ENCODE measurements around the gene PRKAB1. TPM values are rescaled to one million over a fixed set of nuclear protein-coding genes. Genes with fewer than 3 reads are reported as not detected.

The PRKAB1 gene
- total RNA-seq, 1 experiment from 2014 or later: 25.0 TPM

DNA sequence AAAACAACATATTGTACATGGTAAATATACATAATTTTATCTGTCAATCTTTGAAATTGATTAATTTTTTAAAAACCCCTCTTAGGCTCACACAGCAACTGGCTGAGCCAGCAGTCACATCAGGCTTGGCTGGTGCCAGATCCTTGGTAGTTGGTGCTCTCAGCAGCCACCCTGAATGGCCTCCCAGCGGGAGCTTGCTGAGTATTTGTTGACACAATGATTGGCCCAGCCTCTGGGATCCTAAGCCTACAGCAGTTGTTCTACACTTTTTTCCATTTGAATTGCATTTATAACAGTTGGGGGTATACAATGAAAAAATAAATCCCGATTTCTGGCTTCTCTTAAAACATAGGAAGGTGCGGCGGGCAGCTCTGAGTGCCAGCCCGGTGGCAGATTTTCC is 11.1 kb downstream of the PRKAB1 start (continued):
- TF ChIP-seq, protein P1, sequence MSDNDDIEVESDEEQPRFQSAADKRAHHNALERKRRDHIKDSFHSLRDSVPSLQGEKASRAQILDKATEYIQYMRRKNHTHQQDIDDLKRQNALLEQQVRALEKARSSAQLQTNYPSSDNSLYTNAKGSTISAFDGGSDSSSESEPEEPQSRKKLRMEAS (IDR thresholded peaks at IDR 0.05): no peak
- no peak for TF ChIP-seq SP1 (IDR thresholded peaks at IDR 0.05; ENCODE audit: low read depth)
- TF ChIP-seq, protein P2, sequence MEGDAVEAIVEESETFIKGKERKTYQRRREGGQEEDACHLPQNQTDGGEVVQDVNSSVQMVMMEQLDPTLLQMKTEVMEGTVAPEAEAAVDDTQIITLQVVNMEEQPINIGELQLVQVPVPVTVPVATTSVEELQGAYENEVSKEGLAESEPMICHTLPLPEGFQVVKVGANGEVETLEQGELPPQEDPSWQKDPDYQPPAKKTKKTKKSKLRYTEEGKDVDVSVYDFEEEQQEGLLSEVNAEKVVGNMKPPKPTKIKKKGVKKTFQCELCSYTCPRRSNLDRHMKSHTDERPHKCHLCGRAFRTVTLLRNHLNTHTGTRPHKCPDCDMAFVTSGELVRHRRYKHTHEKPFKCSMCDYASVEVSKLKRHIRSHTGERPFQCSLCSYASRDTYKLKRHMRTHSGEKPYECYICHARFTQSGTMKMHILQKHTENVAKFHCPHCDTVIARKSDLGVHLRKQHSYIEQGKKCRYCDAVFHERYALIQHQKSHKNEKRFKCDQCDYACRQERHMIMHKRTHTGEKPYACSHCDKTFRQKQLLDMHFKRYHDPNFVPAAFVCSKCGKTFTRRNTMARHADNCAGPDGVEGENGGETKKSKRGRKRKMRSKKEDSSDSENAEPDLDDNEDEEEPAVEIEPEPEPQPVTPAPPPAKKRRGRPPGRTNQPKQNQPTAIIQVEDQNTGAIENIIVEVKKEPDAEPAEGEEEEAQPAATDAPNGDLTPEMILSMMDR (IDR thresholded peaks at IDR 0.05 in 2 of 3, conservative IDR thresholded peaks at IDR 0.05 in 1 of 3; ENCODE audit: borderline replicate concordance in 1 of 3, insufficient read depth in 1 of 3, low read depth in 2 of 3, low read length in 2 of 3): no peak

DNA sequence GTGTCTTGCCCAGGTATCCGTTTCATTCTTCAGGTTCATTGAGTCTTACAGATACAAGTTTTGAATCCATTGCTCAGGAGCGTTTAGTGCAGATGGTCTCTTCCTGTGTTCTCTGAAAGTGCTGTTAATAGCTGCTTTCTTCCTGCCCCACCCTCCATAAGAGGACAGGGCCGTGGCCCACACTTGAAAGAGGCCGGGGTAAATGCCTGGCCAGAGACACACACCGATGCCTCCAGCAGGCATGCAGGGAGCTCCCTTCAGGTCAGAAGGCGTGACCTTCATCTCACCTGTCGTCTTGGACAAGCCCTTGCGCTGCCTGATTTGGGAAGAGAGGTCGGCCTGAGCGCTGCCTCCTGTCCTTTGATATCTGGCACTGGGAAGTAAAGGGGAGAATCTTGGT is 11.6 kb downstream of the PRKAB1 start:
- TF ChIP-seq, protein P3, sequence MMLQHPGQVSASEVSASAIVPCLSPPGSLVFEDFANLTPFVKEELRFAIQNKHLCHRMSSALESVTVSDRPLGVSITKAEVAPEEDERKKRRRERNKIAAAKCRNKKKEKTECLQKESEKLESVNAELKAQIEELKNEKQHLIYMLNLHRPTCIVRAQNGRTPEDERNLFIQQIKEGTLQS (IDR thresholded peaks at IDR 0.05): no peak
- BruUV-seq (replicated peaks): no TSS peak
- RAD21 ChIA-PET (ENCODE audit: low non-redundant PET in 1 of 2, low total read pairs in 2 of 2, uncharacterized antibody in 2 of 2, unreplicated experiment in 2 of 2): no interaction called here
- intact Hi-C loops (cut with micrococcal nuclease): no loop called here
- Histone ChIP-seq H4K20me1 (ENCODE audit: insufficient read depth) (no peaks in the 10 kb centered on the region), H3K4me2 (ENCODE audit: low read length) (no peak overlapping the region), H3K79me2 (ENCODE audit: insufficient read depth, low read length) (no peaks in the 10 kb centered on the region), H3K4me1 (ENCODE audit: control insufficient read depth in 1 of 2, insufficient read depth in 2 of 2, low read length in 2 of 2) (no peaks in the 10 kb centered on the region), H3K36me3 (ENCODE audit: control insufficient read depth in 1 of 2, insufficient read depth in 2 of 2, low read length in 2 of 2) (peaks cover 41 to 53% of the 10 kb centered on the region in 2 experiments), H3K4me3 (replicated peaks in 1 of 2; ENCODE audit: low read depth in 1 of 2, low read length in 2 of 2) (no peak overlapping the region), H3K27me3 (ENCODE audit: insufficient read depth, low read length) (no peaks in the 10 kb centered on the region), H3K27ac (ENCODE audit: low read depth, low read length) (no peak overlapping the region), H3K9me2 (ENCODE audit: insufficient read depth) (no peaks in the 10 kb centered on the region), H3K9me3 (ENCODE audit: control insufficient read depth in 1 of 2, insufficient read depth in 1 of 2, low read depth in 1 of 2, low read length in 2 of 2) (no peaks in the 10 kb centered on the region), H3K9ac (ENCODE audit: low read length) (no peak overlapping the region), H2AFZ (ENCODE audit: low read depth, low read length, poor library complexity, severe bottlenecking) (no peak overlapping the region)
- CTCF ChIA-PET: no interaction called here
- no peak for DNase-seq (ENCODE audit: low read depth, low spot score)
- no peak for ATAC-seq
- POLR2A ChIA-PET: no interaction called here

DNA sequence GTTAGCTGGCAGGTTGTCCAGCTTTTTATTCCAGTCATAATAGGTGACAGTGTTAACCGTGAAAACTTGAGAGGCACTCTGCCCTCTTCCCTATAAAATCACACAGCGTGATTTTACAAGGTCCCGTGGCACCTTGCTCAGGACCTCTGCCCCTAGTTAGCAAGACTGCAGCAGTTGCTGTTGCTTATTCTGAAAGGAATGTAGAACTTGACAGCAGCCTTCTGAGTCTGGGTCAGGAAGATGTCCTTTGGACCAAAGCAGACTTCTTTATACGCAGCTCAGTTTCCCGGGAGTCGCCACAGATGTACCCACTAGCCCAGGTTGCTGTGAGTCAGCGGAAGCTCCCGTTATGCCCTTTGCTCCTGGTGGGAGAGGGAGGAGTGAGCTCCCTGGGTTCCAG is 13.2 kb downstream of the PRKAB1 start:
- RAD21 ChIA-PET (ENCODE audit: low non-redundant PET in 1 of 2, low total read pairs in 2 of 2, uncharacterized antibody in 2 of 2, unreplicated experiment in 2 of 2): no interaction called here
- peaks cover 37 to 38% of the 10 kb centered on the region in 2 experiments for H3K36me3 ChIP-seq (ENCODE audit: control insufficient read depth in 1 of 2, insufficient read depth in 2 of 2, low read length in 2 of 2)
- DNase-seq (ENCODE audit: low read depth, low spot score) (no peak), ATAC-seq (no peak; the same call in 1 of the 2 replicates)
- H3K4me3 ChIP-seq (replicated peaks in 1 of 2; ENCODE audit: low read depth in 1 of 2, low read length in 2 of 2): no peak overlapping the region
- H3K9ac ChIP-seq (ENCODE audit: low read length): no peak overlapping the region
- CTCF ChIA-PET: interaction anchor here (1.4 to 1.7 kb wide), 2 partner anchors 14 kb away, joined by 3 to 6 read pairs; no protein-coding TSS in a partner anchor
- BruUV-seq (replicated peaks): no TSS peak
- no peaks in the 10 kb centered on the region for H3K9me3 ChIP-seq (ENCODE audit: control insufficient read depth in 1 of 2, insufficient read depth in 1 of 2, low read depth in 1 of 2, low read length in 2 of 2)
- no peak overlapping the region for H2AFZ ChIP-seq (ENCODE audit: low read depth, low read length, poor library complexity, severe bottlenecking)
- no peaks in the 10 kb centered on the region for H3K79me2 ChIP-seq (ENCODE audit: insufficient read depth, low read length)
- no peaks in the 10 kb centered on the region for H4K20me1 ChIP-seq (ENCODE audit: insufficient read depth)
- no peak for TF ChIP-seq RAD21 (IDR thresholded peaks at IDR 0.05; ENCODE audit: low read depth)
- no peak for TF ChIP-seq POLR2AphosphoS5 (IDR thresholded peaks at IDR 0.05; ENCODE audit: low read depth, low read length)
- TF ChIP-seq SIN3A (IDR thresholded peaks at IDR 0.05; ENCODE audit: low read depth): no peak
- no peak for TF ChIP-seq YY1 (IDR thresholded peaks at IDR 0.05; ENCODE audit: extremely low read depth, insufficient replicate concordance, low read depth, low read length)
- no peak for TF ChIP-seq TCF7L2 (IDR thresholded peaks at IDR 0.05; ENCODE audit: borderline replicate concordance, extremely low read depth, insufficient read depth, insufficient read length)
- TF ChIP-seq, protein P1 (IDR thresholded peaks at IDR 0.05): no peak
- TF ChIP-seq ZNF274 (IDR thresholded peaks at IDR 0.05; ENCODE audit: low read depth, low read length): no peak
- no peak for TF ChIP-seq JUND (IDR thresholded peaks at IDR 0.05)
- TF ChIP-seq, protein P4, sequence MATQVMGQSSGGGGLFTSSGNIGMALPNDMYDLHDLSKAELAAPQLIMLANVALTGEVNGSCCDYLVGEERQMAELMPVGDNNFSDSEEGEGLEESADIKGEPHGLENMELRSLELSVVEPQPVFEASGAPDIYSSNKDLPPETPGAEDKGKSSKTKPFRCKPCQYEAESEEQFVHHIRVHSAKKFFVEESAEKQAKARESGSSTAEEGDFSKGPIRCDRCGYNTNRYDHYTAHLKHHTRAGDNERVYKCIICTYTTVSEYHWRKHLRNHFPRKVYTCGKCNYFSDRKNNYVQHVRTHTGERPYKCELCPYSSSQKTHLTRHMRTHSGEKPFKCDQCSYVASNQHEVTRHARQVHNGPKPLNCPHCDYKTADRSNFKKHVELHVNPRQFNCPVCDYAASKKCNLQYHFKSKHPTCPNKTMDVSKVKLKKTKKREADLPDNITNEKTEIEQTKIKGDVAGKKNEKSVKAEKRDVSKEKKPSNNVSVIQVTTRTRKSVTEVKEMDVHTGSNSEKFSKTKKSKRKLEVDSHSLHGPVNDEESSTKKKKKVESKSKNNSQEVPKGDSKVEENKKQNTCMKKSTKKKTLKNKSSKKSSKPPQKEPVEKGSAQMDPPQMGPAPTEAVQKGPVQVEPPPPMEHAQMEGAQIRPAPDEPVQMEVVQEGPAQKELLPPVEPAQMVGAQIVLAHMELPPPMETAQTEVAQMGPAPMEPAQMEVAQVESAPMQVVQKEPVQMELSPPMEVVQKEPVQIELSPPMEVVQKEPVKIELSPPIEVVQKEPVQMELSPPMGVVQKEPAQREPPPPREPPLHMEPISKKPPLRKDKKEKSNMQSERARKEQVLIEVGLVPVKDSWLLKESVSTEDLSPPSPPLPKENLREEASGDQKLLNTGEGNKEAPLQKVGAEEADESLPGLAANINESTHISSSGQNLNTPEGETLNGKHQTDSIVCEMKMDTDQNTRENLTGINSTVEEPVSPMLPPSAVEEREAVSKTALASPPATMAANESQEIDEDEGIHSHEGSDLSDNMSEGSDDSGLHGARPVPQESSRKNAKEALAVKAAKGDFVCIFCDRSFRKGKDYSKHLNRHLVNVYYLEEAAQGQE (IDR thresholded peaks at IDR 0.05; ENCODE audit: low read depth): no peak
- H3K4me1 ChIP-seq (ENCODE audit: control insufficient read depth in 1 of 2, insufficient read depth in 2 of 2, low read length in 2 of 2): no peaks in the 10 kb centered on the region
- H3K4me2 ChIP-seq (ENCODE audit: low read length): no peak overlapping the region
- no peak overlapping the region for H3K27ac ChIP-seq (ENCODE audit: low read depth, low read length)
- H3K9me2 ChIP-seq (ENCODE audit: insufficient read depth): no peaks in the 10 kb centered on the region
- H3K27me3 ChIP-seq (ENCODE audit: insufficient read depth, low read length): no peaks in the 10 kb centered on the region
- intact Hi-C loops (cut with micrococcal nuclease): no loop called here
- POLR2A ChIA-PET: no interaction called here

Measured in HCT116 (cell line).